ENCODE measurements around the gene SMPD4.
A peak's percentile ranks its signal among the peaks of the same experiment; 100 is the strongest.
"Not testable (repeated sequence)": the region's sequence is repeated elsewhere in the genome, so short reads cannot be mapped to it uniquely, and the experiment has no call there.

The SMPD4 gene, protein sequence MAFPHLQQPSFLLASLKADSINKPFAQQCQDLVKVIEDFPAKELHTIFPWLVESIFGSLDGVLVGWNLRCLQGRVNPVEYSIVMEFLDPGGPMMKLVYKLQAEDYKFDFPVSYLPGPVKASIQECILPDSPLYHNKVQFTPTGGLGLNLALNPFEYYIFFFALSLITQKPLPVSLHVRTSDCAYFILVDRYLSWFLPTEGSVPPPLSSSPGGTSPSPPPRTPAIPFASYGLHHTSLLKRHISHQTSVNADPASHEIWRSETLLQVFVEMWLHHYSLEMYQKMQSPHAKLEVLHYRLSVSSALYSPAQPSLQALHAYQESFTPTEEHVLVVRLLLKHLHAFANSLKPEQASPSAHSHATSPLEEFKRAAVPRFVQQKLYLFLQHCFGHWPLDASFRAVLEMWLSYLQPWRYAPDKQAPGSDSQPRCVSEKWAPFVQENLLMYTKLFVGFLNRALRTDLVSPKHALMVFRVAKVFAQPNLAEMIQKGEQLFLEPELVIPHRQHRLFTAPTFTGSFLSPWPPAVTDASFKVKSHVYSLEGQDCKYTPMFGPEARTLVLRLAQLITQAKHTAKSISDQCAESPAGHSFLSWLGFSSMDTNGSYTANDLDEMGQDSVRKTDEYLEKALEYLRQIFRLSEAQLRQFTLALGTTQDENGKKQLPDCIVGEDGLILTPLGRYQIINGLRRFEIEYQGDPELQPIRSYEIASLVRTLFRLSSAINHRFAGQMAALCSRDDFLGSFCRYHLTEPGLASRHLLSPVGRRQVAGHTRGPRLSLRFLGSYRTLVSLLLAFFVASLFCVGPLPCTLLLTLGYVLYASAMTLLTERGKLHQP

DNA sequence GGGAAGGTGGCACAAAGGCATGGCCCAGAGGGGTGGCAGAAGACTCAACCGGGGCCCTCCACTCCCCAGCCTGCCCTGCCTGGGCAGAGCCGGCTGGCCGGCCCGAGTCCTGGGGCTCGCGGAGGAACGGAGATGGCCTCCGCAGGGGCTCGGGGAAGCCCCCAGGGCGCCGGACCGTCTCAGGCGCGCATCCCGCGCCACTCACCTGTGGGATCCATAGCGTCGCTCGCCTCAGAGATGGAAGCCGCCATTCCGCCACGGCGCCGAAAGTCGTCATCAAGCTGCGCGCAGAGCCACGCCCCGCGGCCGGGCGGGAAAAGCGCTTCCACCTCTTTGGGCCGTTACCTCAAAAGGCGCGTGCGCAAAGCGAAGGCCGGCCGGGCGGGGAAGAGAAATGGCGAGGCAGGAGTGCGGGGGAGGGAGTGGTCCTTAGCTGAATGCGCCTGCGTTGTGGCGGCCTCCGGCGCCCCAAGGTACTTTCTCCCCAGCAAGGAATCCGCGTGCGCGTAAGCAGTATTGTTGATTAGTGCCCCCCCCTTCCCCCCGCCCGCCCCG is at the start of gene SMPD4:
Gene SMPD4 (minus strand): TSS at position 278 of the 555 bp plus-strand sequence. CDS start 5,010 bp downstream, outside the sequence.
- peak; percentile 72 to 81 for DNase-seq

DNA sequence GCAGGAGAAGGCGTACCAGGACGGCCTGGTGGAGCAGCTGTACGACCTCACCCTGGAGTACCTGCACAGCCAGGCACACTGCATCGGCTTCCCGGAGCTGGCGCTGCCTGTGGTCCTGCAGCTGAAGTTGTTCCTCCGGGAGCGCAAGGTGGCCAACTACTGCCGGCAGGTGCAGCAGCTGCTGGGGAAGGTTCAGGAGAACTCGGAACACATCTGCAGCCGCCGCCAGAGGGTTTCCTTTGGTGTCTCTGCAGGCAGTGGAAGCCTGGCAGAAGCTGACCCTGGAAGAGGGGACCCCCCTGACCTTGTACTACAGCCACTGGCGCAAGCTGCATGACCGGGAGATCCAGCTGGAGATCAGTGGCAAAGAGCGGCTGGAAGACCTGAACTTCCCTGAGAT is 49.5 kb upstream of the SMPD4 start:
- not testable (repeated sequence) for DNase-seq

DNA sequence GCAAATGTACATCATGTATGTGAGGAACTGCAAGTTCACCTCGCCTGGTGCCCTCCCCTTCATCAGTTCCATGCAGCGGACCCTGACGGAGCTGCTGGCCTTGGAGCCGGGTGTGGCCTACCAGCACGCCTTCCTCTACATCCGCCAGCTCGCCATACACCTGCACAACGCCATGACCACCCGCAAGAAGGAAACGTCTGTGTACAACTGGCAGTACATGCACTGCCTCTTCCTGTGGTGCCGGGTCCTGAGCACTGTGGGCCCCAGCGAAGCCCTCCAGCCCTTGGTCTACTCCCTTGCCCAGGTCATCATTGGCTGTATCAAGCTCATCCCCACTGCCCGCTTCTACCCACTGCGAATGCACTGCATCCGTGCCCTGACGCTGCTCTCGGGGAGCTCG is 49.0 kb upstream of the SMPD4 start:
- DNase-seq = not testable (repeated sequence)

DNA sequence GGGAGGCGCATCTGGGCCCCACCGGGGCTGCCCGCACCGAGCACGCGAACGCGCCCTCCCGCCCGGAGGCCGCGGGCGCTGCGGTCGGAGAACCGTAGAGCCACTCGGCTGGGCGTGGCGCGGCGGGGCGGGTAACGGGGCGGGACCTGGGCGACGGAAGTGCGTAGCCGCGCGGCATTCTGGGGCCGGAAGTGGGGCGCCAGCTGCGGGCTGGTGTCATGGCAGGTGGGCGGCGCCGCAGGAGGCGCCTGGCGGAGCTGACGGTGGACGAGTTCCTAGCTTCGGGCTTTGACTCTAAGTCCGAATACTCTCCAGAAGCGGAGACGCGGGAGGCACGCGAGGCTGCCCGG is 47.7 kb upstream of the SMPD4 start:
- not testable (repeated sequence) for DNase-seq

DNA sequence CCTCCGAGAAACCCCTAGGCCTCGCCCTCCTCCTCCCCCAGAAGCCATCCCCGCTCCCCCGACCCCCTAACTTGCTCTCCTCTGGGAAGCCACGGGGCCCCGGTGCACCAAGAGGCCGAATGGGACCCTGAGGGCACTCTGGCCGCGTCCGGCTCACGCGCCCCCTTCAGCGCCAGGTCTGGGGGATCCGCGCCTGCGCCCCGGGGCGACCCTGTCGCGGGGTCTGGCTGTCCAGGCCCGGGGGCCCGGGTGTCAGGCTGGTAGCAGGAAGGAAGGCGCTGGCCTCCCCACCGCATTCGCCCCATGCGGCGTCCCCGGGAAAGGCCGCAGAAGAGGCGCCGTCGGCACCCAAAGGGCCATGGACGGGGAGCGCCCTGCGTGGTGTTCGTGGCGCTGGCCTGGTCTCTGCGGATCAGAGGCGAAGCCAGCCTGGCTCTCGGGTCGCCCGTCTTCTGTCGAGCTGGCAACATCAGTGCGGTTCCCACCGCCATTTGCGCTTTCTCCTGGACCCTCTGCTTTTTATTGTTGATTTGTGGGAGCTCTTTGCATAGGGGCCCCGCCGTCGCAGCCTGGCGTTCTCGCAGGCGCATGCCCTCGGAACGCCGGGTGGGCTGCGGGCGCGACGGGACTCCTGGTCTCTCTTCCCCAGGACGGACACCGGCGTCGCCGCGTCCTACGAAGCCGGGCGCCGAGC is 47.2 kb upstream of the SMPD4 start:
- not testable (repeated sequence) for DNase-seq

DNA sequence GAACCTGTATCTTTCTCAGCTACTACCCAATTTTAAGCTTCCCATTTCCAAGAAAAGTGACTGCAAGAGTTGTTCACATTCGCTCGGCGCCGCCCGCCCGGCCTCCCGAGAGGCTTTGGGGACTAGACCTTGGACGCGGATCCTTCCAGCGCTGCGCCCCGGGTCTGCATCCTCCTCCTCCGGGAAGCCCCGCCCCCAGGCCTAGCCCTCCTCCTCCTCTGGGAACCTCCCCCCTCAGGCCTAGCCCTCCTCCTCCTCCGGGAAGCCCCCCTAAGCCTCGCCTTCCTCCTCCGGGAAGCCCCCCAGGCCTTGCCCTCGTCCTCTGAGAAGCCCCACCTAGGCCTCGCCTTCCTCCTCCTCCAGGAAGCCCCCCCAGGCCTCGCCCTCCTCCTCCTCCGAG is 46.6 kb upstream of the SMPD4 start:
- DNase-seq = not testable (repeated sequence)

DNA sequence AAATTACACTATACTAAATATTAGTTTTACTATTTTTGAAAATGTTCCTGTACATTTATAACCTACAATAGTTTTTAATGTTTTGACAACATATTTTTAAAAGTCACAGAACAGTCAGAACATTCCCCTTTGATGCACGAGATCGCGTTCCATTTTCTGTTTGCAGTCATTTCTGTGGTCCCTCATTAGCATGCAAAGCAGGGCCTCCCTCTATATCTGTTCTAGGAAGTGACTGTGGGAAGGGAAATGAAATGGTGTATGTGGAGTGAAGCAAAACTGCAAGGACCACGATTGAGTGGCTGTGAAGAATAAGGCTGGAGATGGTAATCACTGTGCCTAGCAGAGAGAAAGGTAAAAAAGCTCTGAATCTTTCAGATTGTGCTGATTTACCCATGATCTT is 41.1 kb upstream of the SMPD4 start:
- not testable (repeated sequence) for DNase-seq

DNA sequence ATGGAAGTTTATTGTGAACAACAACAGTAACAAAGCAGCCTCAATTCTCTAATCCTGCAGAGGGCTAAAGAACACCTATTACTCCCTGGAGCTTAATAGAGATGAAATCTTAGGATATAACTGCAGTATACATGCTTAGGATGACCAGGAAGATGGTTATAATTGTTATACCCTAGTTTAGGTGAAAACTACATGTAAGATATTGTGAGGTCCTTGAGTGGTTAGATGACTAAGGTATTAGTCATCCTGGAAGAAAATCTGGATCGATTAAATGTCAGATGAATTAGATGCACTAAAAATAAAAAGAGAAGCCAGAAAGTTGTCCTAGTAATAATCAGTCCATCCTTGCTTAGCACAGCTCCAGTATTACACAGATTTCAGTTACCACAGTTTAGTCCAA is 39.1 kb upstream of the SMPD4 start:
- DNase-seq = not testable (repeated sequence)

DNA sequence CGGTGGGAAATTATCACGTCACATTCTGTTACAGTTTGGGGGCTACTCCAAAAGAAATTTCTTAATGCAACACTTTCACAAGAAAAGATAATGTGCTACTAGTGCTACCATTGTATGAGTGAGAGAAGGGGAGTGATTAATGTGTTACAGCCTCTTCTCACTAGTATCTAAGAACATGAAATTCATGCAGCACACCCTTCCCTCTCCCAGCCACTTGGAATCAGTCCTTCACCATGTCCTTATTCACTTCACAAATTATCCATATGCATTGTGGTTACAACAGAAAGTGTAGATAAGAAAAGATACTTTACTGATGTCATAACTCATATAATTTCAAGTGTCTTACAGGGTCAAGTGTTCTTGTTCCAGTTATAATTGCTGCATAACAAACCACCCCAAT is 37.7 kb upstream of the SMPD4 start:
- DNase-seq = not testable (repeated sequence)

DNA sequence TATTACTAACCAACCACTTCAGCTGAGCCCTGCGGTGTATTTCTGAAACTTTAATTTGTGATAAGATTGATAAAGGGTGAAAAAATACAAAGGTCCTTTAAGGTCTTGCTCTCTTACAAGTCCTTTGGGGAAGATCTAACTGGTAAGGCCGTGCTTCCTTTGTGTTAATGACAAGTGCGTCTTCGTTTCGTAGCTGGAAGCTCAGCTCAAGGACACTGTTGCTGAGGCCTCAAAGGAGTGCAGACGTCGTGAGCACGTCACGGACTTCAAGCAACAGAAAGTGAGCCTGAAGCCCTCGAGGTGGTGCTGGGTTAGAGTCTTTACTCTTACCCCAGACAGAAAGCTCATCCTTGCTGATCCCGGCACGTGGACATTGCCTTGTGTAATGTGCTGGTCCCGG is 25.6 kb upstream of the SMPD4 start:
- DNase-seq = not testable (repeated sequence)

DNA sequence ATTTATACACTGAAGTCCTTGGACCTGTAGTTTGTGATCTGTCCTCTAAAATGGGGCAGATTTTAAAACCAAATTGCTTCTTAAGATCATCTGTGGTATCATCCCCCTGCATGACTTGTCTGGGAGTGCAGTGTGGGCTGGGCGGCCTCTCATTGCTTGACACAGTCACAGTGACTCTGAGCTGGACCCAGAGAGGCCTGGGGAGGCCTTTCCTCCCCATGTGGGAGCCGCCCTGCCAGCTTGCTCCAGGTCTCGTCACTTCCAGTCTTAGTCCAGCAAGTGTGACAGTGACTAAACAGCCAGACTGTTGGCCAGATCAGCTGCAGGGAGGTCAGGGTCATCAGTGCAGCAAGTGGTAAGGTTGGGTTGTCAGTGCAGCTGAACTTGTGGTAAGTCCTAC is 21.7 kb upstream of the SMPD4 start:
- not testable (repeated sequence) for DNase-seq

DNA sequence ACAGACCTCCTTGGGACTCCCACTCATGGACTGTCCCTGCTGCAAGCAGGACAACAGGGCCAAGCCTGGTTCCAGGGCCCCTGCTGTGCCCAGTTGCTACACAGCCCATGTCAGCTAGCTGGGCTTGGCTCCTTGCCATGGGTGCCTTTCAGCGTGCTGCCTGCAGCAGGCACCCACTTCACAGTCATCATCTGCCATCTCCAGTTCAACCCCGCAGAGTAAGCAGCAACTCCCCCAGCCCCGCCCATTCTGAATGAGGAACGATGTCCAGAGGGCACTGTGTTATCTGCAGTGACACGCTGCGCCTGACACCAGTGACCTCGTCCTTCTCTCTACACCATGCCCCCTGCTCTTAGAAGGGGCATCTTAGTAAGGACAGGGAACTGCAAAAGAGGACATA is 21.1 kb upstream of the SMPD4 start:
- DNase-seq = not testable (repeated sequence)

DNA sequence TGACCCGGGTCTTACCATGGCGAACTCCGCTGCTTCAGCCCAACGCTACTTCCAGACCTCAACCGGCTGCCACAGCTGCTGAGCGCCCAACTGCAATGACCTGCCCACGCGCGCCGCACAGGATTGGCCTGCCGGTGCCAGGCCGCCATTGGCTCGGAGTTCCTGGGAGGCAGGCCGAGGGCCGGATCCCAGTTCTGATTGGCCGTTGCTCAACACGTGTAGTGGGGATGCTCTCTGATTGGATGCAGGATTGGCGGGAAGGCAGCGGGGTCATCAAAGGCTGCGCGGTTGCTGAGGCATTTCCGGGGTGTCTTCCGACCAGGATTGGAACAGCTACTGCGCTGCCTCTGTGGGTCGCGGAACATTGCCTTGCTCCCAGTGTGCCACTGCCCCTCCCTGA is 16.9 kb upstream of the SMPD4 start, which contains the start of gene TUBA3E:
Gene TUBA3E (minus strand): TSS at position 97 of the 400 bp plus-strand sequence. CDS start 79 bp downstream, at position 18.
- no peak for DNase-seq

DNA sequence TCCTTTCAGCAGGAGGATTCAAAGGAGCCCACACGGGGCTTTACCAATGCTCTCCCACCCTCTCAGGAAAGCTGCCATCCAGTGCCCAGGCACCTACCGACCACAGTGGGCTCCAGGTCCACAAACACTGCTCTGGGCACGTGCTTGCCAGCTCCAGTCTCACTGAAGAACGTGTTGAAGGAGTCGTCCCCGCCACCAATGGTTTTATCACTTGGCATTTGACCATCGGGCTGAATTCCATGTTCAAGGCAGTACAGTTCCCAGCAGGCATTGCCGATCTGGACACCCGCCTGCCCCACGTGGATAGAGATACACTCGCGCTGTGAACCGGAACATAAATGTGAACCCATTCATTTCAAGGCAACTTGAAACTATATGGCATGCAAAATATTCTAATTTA is 14.7 kb upstream of the SMPD4 start:
- DNase-seq = not testable (repeated sequence)

DNA sequence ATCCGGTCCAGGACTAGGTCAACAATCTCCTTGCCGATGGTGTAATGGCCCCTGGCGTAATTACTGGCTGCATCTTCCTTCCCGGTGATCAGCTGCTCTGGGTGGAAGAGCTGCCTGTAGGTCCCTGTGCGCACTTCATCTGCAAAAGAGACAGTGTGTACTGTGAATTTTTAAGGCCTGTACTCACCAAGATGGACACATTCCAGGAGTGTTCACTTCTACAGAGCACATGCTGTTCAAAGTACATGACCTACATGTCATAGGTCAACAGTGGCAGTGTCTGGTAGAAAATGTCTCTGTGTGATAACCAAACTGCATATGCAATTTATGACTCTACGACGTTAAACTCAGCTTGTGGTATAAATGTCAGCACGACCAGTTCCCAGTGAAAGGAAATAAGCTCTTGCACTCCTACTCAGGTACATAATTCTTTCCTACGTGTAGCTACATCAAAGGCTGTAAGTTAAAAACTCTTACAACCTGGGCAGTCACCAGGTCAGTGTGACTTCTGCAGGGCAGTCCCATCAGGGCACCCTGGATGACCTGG is 13.8 kb upstream of the SMPD4 start:
- DNase-seq = not testable (repeated sequence)

DNA sequence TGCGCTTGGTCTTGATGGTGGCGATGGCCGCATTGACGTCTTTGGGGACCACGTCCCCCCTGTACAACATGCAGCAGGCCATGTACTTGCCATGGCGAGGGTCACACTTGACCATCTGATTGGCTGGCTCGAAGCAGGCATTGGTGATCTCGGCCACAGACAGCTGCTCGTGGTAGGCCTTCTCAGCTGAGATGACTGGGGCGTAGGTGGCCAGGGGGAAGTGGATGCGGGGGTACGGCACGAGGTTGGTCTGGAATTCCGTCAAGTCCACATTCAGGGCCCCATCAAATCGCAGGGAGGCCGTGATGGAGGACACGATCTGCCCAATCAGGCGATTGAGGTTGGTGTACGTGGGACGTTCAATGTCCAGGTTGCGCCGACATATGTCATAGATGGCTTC is 12.4 kb upstream of the SMPD4 start:
- DNase-seq = not testable (repeated sequence)

DNA sequence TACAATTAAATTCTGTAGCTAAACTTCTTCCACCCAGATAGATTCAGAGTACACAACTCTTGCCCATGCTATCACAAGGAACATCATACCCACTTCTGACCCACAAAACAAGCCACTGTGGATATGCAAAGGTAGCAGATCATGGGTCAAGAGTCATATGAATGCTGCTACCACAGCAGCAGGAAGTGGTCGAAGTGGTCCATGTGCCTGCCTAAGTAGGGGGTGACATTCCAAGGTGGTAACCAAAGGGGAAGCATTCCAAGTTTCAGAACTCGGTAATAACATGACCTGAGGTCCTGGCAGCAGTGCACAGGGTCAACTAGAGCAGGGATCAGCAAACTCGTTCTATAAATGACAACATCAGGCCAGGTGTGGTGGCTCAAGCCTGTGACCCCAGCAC is 11.0 kb upstream of the SMPD4 start:
- DNase-seq = not testable (repeated sequence)

DNA sequence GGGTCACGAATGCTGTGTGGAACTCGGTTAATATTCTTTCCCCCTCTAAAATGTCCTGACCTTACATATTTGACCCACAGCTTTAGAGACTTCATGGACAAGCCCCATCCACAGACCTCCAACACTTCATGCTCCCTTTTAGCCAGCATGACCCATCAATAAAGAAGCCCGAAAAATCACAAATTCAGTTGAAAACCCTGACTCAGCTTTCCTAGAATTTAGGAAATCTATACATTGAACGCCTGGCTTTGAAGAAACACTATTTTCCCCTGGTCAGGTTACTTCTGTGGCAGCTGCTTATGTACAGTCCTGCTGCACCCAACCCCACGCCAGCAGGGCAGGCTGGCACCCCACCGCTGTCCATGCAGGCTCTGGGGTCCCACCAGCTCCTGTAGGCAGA is 9.9 kb upstream of the SMPD4 start:
- DNase-seq = not testable (repeated sequence)

DNA sequence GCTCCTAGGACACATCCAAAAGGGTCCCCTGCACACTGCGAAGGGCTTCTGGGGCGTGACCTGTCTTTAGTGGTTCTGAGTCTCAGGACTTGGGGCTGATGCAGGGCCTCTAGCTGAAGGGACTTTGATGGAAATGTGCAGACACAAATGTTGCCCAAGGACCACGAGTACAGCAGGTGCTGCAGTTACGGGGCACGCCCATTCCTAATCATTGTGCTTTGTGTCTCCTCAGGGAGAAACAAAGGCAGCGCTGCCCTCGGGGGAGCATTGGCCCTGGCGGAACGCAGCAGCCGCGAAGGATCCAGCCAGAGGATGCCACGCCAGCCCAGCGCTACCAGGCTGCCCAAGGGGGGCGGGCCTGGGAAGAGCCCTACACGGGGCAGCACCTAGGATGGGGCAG is 8.8 kb upstream of the SMPD4 start:
- no peak for DNase-seq

DNA sequence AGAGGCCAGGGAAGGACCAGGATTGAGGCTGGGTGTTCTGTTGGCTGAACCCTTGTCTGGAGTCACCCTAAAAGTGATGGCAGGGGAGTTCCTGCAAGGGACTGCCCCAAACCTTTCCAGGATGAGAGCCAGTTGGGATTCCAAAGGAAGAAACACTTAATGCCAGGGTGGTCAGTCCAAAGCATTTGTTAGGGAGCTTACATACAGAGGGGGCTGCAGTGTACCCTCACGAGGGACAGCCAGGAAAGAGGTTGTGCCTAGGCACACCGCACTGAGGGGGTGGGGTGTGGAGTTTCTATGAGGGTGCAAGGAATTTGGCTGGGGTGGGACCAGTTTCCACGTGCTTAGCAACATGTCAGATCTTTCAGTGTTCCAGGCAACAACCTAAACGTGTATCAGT is 7.6 kb upstream of the SMPD4 start:
- not testable (repeated sequence) for DNase-seq

DNA sequence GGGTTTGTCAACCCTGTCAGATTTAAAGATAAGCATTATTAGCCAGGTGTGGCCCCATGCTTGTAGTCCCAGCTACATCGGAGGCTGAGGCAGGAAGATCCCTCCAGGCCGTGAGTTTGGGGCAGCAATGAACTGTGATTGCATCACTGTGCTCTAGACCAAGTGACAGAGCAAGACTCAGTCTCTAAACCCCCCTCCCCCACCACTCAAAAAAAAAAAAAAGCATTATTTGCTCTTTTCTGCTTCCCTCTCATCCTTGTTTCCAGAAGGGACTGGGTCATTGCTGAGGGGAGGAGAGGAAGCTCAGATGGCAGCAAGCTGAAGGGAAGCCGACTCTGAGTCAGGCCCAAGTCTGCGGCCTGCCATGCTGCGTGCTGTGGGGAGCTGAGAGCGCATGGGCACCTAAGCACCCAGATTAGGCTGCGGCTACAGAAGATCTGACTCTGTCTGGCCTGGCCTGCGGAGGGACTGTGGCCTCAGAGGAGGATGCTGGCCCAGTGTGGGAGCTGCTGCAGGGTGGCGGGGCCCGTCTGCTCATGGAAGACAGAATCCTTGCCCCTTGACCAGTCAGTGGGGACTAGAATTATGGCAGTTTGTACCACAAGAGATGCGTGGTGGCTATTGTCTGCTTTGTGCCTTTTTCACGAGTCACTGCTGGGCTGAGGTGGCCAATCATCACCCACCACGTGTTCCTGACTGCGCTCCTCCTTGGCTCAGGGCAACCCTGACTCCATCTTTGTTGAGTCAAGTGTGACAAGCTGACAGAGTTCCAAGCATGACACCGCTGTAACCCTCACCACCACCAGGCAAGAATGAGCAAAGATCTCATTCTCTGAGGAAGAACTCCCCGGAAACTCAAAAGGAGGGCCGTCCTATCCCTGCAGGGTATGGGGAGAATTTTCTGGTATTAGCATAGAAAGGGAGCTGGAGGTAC is 6.7 kb upstream of the SMPD4 start:
- DNase-seq = not testable (repeated sequence)

All from NCI-H187 (cell line).